Activated CD4-positive, alpha-beta T cell treated with anti-CD3 and anti-CD28 coated beads, Interleukin-2, amount 50 U/mL, for 16 hours (primary cell): ENCODE results near the gene RAB5A.
"Not testable (repeated sequence)": the region's sequence is repeated elsewhere in the genome, so short reads cannot be mapped to it uniquely, and the experiment has no call there.

ENCODE experiments used
- DNase-seq: peaks from one replicate; pipeline ENCODE4 v3.0.0-alpha.2; 2020

Gene RAB5A

DNA sequence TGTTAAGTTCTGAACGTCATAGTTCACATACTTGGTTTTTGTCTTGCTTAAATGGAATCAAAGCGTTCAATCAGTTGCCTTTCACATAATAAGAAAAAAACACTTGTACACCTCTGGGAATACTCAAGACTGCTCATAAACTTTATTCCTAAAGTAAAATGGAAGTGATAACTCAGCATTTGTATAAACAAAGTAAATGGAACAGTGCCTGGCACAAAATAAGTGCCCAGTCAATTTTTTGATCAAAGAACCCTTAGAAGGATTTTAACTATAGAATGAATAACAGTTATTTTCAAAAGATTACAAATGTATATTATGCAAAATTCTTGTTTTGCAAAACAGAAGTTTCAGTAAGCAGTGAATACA lies 1.3 kb downstream of the RAB5A start:
- no peak for DNase-seq

DNA sequence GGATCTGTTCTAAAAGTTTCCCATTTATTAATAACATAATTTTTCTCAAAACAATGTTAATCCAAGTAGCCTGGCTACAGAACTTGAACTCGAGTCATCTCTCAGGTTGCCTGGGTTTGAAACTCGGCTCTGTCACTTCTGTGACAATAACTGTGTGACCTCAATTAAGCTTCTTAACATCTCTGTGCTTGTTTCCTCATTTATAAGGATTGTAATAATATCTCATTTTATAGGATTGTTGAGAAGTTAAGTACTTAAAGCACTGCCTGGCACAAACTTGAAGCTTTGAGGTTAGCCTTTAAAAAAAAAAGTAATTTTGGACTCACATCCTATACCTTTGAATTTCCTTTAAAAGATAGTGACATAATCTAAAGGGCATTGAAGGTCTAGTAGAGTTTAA lies 3.4 kb downstream of the RAB5A start:
- DNase-seq: no peak

DNA sequence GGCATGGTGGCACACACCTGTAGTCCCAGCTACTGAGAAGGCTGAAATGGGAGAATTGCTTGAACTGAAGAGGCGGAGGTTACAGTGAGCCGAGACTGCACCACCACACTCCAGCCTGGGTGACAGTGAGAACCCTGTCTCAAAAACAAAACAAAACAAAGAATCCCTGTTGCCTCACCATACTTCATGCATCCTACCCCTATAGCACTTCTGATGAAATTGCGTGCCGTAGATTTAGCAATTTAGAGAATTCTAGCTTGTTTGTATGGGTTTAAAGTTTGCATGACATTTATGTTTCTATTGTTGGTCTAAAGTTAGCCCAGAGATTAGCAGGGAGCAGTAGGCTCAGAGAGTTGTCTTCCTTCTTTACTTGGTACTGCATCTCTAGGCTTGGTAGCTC lies 7.8 kb downstream of the RAB5A start:
- no peak for DNase-seq

DNA sequence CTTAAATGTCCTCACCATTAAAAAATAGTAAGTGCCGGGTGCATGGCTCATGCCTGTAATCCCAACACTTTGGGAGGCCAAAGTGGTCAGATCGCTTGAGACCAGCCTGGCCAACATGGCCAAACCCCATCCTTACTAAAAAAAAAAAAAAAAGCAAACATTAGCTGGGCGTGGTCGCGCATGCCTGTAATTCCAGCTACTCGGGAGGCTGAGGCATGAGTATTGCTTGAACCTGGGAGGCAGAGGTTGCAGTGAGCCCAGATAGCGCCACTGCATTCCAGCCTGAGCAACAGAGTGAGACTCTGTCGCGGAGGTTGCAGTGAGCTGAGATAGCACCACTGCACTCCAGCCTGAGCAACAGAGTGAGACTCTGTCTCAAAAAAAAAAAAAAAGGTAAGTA lies 10.5 kb downstream of the RAB5A start:
- not testable (repeated sequence) for DNase-seq

DNA sequence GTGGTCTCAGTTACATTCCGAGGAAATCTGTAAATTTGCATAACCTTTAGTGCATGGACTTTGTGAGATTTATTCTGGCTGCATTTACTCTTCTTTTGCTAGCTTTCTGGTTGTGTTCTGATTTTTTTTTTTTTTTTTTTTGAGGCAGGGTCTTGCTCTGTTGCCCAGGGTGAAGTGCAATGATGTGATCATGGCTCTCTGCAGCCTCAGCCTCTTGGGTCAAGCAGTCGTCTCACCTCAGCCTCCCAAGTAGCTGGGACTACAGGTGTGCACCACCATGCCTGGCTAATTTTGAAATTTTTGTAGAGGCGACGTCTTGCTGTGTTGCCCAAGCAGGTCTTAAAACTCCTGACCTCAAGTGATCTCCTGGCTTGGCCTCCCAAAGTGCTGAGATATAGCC lies 12.6 kb downstream of the RAB5A start:
- DNase-seq: no peak

DNA sequence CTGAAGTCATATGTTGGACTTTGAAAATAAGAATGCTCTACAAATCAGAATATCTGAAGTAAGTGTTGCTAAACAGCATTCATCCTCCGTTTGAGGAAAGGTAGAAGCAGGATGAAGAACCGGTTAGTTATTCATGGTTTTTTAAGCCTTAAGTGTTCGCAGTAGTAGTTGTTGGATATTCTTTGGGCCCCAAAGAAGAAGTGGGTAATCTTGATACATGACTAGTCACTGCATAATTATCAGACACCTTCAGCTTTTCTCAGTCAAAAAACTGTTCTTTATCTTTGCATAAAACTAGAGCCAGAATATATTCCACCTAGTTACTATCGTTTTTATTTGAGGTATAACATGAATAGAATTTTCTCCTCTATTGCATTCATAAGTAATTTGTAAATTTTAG lies 13.8 kb downstream of the RAB5A start:
- no peak for DNase-seq

DNA sequence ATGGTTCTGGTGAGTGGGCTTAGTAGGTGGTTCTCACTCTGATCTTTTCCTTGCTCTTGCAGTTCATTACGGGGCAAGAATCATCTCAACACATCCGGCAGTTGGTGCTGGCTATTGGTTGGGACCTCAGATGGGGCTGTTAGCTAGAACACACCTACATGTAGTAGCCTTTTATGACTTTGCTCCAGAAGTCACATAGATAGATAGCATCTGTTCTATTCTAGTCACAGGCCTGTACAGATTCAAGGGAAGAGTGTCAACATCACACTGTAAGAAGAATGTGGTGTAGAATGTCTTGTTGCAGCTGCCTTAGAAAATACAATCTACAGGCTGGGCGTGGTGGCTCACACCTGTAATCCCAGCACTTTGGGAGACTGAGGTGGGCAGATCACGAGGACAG lies 15.1 kb downstream of the RAB5A start:
- DNase-seq: no peak

DNA sequence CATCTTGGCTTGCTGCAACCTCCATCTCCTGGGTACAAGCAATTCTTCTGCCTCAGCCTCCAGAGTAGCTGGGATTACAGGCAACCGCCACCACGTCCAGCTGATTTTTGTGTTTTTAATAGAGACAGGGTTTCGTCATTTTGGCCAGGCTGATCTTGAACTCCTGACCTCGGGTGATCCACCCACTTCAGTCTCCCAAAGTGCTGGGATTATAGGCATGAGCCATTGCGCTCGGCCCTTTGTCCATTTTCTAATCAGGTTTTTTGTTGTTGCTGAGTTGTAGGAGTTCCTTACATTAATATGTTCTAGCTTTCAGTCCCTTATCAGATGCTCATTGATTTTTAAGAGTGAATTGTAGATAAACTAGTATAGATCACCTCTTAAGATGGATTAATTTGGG lies 20.3 kb downstream of the RAB5A start:
- DNase-seq: no peak

DNA sequence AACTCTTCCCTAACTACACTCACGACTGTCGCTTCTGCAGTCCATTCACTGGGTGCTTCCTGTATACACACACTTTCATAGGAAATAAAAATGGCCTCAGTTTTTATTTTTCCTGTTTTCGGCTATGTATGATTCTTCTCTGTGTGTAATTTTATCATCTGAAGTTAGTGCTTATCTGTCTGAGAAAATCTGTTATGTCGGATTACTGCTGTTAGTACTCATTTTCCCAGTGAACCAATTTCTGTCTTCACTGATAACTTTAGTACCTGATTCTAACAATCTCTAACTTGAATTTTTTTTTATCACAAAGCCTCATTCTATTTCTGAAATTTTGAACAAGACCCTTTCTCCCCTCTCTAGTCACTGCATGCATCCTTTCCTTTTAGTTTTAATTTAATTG lies 20.9 kb downstream of the RAB5A start:
- no peak for DNase-seq

DNA sequence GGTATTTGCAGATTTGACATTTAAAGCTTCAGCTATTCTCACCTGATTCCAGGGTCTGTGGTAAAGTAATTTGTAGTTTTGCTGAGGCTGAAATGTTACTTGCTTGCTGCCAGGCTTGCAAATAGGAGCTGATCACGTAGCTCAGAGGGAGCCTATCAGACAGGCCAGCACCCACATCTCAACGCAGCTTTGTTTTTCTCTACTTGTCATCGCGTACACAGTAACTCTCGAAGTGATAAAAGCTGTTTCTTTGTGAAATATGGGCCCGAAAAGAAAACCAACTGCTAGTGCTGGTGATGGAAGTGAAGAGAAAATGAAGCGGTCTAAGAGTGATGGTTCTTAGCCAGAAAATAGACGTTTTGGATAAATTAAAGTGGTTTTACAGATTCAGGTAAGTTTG lies 23.4 kb downstream of the RAB5A start:
- no peak for DNase-seq

DNA sequence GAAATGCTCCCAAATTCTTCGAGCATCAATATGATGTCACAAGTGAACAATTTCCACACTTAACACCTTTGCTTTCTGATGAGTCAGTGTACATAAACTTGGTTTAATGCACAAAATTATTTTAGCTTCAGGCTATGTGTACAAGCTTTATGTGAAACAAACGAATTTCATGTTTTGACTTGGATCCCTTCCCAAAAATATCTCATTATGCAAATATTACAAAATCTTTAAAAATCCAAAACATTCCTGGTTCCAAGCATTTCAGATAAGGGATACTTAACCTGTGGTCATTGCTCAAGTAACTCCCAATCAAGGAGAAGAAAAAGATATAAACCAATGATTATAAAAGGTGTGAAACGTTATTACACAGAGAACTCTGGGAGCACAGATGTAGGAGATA lies 25.2 kb downstream of the RAB5A start:
- no peak for DNase-seq

DNA sequence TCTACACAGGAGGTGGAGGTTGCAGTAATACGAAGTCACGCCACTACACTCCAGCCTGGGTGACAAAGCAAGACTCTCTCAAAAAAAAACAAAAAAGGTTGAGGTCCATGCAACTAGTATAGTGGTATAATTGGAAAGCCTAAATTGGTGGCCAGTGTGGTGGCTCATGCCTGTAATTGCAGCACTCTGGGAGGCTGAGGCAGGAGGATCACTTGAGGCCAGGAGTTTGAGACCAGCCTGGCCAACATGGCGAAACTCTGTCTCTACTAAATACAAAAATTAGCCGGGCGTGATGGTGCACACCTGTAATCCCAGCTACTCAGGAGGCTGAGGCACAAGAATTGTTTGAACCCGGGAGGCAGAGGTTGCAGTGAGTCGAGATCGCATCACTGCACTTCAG lies 42.0 kb downstream of the RAB5A start:
- DNase-seq: not testable (repeated sequence)

DNA sequence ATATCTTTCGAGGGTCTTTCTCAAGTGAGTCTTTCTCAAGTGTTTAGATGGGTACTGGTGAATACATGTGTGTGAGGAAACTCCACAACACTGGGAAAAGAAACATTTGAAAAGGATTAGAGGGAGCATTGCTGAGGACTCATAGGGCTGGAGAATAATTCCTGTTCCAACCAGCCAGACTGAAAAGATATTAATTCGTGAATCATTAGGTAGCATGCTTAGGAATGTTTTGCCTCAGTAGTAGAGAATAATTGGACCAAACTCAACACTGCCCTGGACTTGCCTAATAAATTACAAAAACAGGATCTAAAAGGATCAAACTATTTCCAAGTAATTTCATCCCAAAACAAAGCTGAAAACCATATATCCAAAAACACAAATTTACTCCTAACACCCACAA lies 47.9 kb downstream of the RAB5A start:
- no peak for DNase-seq

DNA sequence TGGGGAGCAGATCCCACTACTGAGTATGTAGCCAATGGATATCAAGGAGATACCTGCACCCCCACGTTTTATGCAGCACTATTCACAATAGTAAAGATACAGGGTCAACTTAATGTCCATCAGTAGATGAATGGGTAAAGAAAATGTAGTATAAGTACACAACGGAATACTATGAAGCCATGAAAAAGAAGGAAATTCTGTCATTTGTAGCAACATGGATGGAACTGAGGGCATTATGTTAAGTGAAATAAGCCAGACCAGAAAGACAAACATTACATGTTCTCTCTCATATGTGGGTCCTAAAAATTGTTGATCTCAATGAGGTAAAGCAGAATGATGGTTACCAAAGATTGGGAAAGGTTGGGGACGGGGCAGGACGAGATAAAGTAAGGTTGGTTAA lies 50.6 kb downstream of the RAB5A start:
- DNase-seq: no peak

DNA sequence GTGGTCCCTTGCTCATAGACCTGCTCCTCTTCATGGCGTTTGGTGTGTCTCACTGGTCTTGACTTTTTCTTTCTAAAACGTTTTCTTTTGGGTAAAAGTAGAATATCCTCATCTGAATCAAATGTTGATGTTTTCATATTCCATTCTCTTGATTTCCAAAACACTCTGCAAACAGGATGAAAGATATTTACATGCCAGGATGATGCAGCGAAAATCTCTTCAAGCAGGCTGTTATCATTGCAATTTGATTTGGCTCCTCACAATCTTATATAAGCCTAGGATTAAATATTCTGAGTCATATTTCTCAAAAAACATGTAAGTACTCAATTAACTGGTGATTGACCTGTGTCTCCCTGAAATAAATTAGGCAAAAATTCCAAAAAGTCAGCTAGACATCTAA lies 55.0 kb downstream of the RAB5A start:
- DNase-seq: no peak

DNA sequence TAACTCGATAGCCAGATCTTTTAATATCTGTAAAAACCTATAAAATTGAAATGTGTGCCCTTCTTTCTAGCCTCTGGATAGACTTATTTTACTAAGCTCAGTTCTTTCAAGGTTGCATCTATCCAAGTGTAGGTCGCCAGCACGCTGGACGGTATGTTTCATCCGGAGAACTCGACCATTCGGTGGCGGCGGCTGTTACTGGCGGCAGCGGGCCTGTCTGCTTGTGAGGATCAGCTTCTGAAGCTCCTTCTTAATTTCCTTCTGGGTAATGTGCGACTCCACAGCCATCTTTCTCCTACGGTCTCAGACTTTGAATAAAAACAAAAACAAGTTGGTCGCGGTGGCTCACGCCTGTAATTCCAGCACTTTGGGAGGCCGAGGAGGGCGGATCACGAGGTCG lies 61.1 kb downstream of the RAB5A start:
- no peak for DNase-seq

DNA sequence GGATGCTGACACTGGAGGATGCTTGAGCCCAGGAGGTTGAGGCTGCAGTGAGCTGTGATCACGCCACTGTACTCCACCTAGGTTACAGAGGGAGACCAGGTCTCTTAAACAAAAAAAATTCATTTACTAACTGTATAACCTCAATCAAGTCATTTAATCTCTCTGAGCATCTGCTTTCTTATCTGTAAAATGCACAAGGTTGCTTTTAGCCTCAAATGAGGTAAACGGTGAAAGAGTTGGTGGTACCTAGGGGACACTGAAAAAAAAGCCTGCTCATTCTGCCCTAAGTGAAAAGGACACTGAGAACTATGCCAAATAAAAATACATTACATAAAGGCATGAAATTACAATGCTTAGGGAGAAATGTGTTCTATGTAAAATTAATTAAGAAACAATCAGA lies 61.7 kb downstream of the RAB5A start:
- DNase-seq: no peak

DNA sequence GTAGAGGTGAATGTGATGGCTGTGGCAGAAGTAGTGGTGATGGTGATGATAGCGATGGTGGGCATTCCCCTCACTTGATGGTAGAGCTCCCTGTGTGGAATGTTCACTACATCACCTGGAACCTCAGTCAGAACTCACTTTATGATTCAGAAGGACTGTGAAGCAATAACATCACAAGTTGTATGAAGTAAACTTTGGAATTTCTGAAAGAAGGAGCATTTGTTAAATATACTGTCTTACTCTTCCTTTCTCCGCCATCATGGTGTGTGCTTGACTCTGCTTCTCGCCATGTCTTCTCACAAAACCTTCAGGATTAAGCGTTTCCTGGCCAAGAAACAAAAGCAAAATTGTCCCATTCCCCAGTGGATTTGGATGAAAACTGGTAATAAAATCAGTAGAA lies 65.3 kb downstream of the RAB5A start, which contains the start of gene PP2D1:
TSS of gene PP2D1 (minus strand) at position 101 of the 400 bp plus-strand sequence. CDS start 192 bp downstream, outside the sequence.
- no peak for DNase-seq

DNA sequence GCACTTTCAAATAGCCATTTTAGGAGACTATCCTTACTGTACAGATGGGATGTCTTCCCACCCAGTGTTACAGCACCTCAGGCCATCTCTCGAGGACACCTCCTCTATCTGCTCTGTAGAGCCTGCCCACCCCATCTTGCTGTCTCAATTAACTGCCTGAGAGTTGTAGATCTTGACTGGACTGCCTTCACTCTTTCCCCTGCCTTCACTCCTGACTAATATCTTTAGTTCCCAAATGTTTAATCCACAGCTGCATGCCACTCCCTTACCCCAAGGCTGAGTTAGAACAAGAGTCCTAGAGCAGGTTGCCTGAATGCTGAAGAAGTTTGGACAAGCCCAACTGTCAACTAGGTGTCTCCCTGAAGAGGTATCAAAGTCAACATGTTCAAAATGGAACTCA lies 66.5 kb downstream of the RAB5A start:
- no peak for DNase-seq

DNA sequence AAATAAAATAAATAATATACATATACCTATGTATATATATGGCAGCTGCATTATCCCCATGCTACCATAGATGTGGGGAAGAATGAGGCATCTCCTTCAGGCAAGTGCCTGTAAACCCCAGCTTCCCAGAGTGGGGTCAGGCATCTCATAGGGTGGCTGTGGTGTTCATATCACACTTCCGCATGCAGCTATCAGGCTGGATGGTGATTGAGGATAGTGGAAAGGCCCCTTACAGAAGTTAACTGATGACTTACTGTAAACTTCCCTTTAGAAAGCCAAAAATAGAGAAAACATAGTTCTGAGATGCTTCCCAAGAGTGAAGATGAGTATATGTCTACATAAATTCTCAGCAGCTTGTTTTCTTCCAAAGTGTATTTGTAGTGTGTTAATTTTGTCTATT lies 68.6 kb downstream of the RAB5A start:
- no peak for DNase-seq

DNA sequence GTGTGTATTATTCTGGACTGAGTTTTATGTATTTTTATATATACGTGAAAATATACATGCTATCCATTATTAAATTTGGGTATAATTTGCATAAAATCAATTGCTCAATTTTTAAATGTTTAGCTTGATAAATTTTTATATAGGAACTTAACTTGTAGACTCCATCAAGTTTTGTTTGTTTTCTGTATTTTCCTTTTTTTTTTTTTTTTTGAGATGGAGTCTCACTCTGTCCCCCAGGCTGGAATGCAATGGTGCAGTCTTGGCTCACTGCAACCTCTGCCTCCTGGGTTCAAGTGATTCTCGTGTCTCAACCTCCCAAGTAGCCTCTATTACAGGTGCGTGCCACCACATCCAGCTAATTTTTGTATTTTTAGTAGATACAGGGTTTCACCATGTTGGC lies 69.2 kb downstream of the RAB5A start:
- not testable (repeated sequence) for DNase-seq

DNA sequence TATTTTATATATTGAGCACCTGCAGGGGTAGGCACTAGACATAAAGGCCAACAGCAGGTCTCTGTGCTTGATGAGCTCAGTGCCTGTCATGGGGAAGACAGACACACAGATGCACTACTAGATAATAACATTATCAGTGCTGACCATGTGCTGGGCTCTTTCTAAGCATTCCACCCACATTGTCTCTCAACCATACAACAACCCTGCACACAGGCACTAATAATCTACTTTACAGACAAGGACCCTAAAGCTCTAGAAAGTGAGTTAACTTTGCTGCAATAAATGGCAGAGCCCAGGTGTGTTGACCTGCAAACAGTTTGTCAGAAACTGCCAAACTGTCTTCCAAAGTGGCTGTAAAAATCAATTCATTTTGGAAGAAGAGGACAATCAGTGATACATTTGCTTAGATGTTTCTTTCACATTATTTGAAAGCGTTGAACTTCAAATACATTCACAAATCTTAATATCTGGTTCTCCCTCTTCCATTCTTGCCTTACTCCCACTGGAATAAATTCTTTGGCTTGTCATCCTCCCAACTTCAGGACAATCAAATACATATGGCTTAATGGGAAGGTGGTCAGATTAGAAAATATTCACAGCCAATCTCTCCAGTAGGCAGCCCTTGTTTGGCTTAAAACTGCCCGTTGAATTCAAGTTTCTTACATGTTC lies 76.2 kb downstream of the RAB5A start:
- DNase-seq: no peak

DNA sequence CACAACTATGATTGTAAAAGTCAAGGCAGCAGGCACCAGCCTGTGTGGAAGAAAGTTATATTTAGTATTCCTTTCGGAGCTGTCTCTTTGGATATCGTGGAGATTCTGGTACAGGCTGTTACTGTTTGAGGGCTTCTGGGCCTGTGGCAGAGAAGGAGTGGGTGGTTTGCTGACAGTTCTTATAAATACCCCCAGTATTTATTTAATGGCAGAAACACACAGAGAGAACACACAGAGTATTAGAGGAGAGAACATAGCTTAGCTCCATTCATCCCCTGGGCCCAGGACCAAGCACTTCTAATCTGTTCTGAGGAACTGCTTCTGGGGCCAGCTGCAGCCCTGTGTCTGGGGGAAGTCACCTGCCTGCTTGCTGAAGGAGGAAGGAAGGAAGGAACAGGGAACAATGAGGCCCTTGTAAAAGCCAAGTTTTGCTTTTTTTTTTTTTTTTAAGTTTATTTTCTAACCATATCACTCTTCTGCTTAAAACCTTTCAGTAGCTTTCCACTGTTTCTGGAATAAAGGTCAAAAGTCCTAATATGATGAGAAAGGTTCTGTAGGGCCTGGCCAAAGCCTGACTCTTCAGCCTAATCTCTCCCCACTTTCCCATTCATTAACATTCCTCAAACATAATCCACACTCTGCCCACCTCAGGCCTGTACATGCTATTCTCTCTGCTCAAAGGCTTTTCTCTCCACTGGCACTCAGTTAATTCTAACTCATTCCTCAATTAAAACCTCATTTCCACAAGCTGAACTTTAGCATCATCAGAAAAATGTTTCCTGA lies 76.9 kb downstream of the RAB5A start:
- DNase-seq: no peak

DNA sequence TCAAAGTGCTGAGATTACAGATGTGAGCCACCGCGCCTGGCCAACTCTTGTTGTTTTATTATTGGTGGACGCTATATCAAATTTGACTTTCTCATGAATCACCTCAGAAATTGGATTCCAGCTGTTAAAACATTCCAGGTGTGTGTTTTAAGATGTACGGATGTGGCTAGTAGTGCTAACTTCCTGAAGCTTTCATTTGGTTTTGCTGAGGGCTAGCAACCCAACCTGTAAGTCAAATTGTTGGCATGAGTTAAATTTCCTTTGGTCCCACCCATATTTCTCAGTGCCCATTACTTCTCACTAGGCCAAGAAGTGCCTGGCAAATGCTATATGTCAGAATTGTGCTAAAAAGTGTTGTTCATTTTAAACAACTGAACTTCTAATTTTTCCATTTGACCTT lies 80.2 kb downstream of the RAB5A start:
- no peak for DNase-seq

DNA sequence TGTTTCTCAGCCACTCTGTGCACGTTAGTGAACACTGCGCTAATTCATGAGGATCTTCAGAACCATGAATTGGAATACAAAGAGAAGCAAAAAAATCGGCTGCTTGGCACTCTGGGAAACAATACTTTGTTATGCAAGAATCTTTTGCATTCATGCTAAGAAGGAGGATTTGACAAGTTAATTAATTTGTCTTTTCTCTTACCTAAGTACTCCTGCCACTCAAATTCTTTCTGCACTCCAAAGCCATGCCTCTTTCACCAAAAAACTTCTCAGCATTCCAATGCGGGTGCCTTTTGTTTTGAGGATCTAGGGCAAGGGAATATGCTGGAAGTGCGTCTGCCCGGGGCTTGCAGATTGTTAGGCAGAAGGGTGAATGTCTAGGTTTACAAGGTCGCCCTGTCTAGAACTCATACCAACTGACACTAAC lies 82.0 kb downstream of the RAB5A start:
- DNase-seq: no peak
